Upper lobe of right lung (tissue), 1 donor: Measurements from ENCODE around the gene SLC46A2. TPM values are rescaled to one million over a fixed set of nuclear protein-coding genes. Genes with fewer than 3 reads are reported as not detected.

Experiments
- ATAC-seq: fragments of 200-7000 bp; cut with Tn5 transposase; one replicate; pipeline ENCODE4 v1.9.1; 2020; ENCODE audit warnings: mild to moderate bottlenecking, moderate library complexity
- DNase-seq: peaks from one replicate; pipeline ENCODE4 v3.0.0-alpha.2; 2020
- H3K27ac ChIP-seq: fragments of 200-600 bp; one replicate; pipeline ENCODE4 v1.8.0; 2022
- H3K27me3 ChIP-seq: fragments of 200-600 bp; one replicate; pipeline ENCODE4 v1.8.0; 2022; ENCODE audit warnings: mild to moderate bottlenecking
- H3K36me3 ChIP-seq: fragments of 200-600 bp; one replicate; pipeline ENCODE4 v1.8.0; 2022
- H3K4me1 ChIP-seq: fragments of 200-600 bp; one replicate; pipeline ENCODE4 v1.8.0; 2022
- H3K4me3 ChIP-seq: fragments of 200-600 bp; one replicate; pipeline ENCODE4 v1.8.0; 2022; ENCODE audit warnings: mild to moderate bottlenecking
- H3K9me3 ChIP-seq: fragments of 200-600 bp; one replicate; pipeline ENCODE4 v1.8.0; 2022
- intact Hi-C: fragments of 100-400 bp; cut with DNase I; formaldehyde crosslinking; loops from one replicate; pipeline ENCODE4 v1.11.0; 2022
- total RNA-seq: library from RNA; stranded (reverse); fragmentation: NEBNext Ultra II Directional; extraction: Animal tissue kit (Norgen Biotek cat#: 25700); gene quantifications from one replicate; pipeline ENCODE4 v1.2.1, GENCODE V29; 2021
- TF ChIP-seq, protein P1 (sequence below): fragments of 200-600 bp; IDR thresholded peaks from one replicate; pipeline ENCODE4 v1.8.0; 2022; ENCODE audit warnings: antibody characterized with exemption
- donor health status: DM: no; HTN: yes; CAD: no; lungs with severe emphysema.

Gene SLC46A2
- total RNA-seq, 1 donor from 2014 or later: 17.0 TPM

DNA sequence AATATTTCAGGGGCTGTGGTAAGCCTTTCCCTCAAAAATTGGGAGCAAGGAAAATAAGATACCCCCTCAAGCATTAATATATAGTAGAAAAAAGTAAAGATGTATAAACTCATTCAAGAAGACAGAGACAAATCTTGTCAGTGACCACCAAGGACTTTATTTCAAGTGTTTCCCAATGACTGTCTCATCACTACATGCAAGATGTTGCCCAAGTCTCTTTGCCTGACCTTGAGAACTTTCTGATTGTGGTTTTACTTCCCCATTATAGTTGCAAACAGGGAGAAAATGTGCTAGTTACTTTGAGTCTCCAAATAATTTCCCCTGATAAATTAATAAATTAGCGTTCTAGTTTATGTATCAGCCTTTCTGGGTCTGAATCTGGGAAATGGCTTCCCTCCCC lies 4.0 kb upstream of the SLC46A2 start:
- no peak for ATAC-seq
- H3K4me1 ChIP-seq: peaks cover 23% of the 10 kb centered on the region
- H3K36me3 ChIP-seq: no peaks in the 10 kb centered on the region
- no peaks in the 10 kb centered on the region for H3K9me3 ChIP-seq
- TF ChIP-seq, protein P1, sequence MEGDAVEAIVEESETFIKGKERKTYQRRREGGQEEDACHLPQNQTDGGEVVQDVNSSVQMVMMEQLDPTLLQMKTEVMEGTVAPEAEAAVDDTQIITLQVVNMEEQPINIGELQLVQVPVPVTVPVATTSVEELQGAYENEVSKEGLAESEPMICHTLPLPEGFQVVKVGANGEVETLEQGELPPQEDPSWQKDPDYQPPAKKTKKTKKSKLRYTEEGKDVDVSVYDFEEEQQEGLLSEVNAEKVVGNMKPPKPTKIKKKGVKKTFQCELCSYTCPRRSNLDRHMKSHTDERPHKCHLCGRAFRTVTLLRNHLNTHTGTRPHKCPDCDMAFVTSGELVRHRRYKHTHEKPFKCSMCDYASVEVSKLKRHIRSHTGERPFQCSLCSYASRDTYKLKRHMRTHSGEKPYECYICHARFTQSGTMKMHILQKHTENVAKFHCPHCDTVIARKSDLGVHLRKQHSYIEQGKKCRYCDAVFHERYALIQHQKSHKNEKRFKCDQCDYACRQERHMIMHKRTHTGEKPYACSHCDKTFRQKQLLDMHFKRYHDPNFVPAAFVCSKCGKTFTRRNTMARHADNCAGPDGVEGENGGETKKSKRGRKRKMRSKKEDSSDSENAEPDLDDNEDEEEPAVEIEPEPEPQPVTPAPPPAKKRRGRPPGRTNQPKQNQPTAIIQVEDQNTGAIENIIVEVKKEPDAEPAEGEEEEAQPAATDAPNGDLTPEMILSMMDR: no peak
- intact Hi-C loops: loop anchor here (10.0 kb wide), 1 partner anchor 50 kb away; no protein-coding TSS in a partner anchor
- H3K27me3 ChIP-seq: peaks cover 12% of the 10 kb centered on the region
- no peak overlapping the region for H3K4me3 ChIP-seq
- DNase-seq: no peak
- peak overlapping the region; percentile 47 for H3K27ac ChIP-seq

DNA sequence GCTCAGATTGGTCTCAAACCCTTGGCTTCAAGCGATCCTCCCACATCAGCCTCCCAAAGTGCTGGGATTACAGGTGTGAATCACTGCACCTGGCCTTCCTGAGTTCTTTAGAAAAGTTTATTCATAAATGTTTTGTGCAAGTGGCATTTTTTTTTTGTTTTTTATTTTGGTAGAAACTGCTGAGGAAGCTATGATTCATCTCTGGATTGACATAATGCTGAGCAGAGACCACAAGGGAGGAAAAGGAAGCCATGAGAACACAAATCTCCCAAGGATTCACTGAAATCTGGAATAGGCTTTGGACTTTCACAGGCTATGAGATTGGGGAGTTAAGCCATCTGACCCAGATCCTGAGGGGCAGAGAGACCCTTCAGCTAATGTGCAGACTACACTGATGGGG lies 3.4 kb upstream of the SLC46A2 start:
- Histone ChIP-seq H3K4me3 (no peak overlapping the region), H3K27ac (peak overlapping the region; percentile 47), H3K36me3 (no peaks in the 10 kb centered on the region), H3K9me3 (no peaks in the 10 kb centered on the region), H3K4me1 (peaks cover 23% of the 10 kb centered on the region), H3K27me3 (peaks cover 12% of the 10 kb centered on the region)
- intact Hi-C loops: loop anchor here (10.0 kb wide), 1 partner anchor 49 kb away; no protein-coding TSS in a partner anchor
- ATAC-seq: no peak
- TF ChIP-seq, protein P1: no peak
- DNase-seq: no peak

DNA sequence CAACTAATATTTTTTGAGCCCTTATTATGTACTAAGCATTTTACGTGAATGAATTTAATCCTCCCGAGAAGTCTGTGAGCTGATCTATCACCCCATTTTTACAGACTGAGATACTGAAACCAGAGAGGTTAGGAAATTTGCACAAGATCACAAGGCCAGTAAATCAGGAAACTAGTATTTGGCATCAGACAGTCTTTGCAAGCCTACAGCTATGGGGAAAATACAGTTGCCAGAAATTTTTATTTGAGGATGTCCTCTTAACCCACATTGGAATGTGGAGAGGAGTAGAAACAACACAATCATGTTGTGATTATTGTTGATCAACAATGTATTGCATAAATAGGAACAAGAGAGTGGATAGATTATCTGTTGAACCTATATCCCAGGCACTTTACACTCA lies 2.3 kb upstream of the SLC46A2 start:
- ATAC-seq (peak; percentile 13), DNase-seq (no peak)
- Histone ChIP-seq H3K27ac (no peak overlapping the region), H3K36me3 (no peaks in the 10 kb centered on the region), H3K4me3 (no peak overlapping the region), H3K27me3 (peaks cover 12% of the 10 kb centered on the region), H3K9me3 (no peaks in the 10 kb centered on the region), H3K4me1 (peaks cover 23% of the 10 kb centered on the region)
- intact Hi-C loops: loop anchor here (10.0 kb wide), 1 partner anchor 48 kb away; no protein-coding TSS in a partner anchor
- TF ChIP-seq, protein P1: no peak

DNA sequence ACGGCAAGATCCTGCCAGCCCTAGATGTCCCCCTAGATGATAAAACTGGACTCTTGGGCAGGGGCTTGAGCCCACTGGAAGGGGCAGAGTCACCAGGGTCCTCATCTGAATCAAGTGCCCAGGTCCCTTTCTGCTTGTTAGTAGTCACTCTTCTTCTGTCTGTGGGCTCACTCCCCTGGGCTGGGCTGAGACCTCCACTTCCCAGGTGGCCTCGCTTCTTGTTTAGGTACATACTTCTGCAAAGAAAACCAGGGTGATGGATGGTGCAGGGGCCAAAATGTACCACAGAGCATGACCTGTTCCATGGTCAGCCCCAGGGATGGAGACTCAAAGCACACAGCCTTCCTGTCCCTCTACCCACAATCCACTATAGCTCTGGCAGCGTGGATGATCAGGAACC lies 845 bp upstream of the SLC46A2 start:
- TF ChIP-seq, protein P1: no peak
- no peak for ATAC-seq
- Histone ChIP-seq H3K36me3 (no peaks in the 10 kb centered on the region), H3K27me3 (peaks cover 12% of the 10 kb centered on the region), H3K9me3 (no peaks in the 10 kb centered on the region), H3K4me1 (peaks cover 23% of the 10 kb centered on the region), H3K4me3 (no peak overlapping the region), H3K27ac (peak overlapping the region; percentile 66)
- no peak for DNase-seq
- intact Hi-C loops: loop anchor here (10.0 kb wide), 1 partner anchor 47 kb away; no protein-coding TSS in a partner anchor

DNA sequence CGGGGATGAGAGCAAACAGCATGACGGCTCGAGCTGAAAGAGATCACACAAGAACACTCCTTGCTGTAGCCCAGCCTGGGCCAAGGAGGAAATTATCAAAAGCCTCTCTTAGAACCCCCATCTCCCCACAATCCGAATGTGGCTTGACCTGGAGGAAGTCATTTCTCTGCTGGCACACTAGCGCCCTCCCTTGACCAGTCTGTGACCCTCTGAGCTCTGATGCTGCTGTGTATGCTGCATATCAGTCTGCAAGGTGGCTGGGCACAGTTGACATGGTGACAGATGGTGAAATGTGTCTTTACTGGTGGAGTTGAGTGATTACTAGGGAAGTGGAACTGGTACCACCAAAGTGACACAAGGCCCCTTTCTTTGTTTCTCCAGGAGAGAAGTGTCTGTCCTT lies 3.3 kb downstream of the SLC46A2 start:
- H3K36me3 ChIP-seq: no peaks in the 10 kb centered on the region
- no peak overlapping the region for H3K4me3 ChIP-seq
- intact Hi-C loops: no loop called here
- H3K27me3 ChIP-seq: peaks cover 12% of the 10 kb centered on the region
- TF ChIP-seq, protein P1: peak; percentile 37
- DNase-seq: no peak
- H3K27ac ChIP-seq: no peak overlapping the region
- H3K9me3 ChIP-seq: no peaks in the 10 kb centered on the region
- peaks cover 16% of the 10 kb centered on the region for H3K4me1 ChIP-seq
- ATAC-seq: peak; percentile 69

DNA sequence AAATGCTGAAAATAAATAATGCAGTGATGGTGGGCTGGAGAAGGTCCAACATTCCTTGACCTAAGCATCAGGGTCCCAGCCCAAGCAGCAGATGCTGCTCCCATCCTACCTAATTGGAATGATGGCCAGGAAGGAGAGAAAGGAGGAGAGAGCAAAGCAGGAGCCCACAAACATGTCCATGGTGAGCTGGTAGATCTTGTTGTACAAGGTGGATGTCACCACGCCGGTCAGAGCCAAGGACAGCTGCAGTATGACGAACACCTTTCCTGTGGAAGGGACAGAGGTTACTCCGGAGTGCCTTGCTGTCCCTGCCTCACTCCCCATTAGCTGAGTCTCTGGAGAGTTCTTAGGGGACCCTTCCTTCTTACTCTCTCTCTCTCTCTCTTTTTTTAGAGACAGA lies 4.3 kb downstream of the SLC46A2 start:
- ATAC-seq (no peak), DNase-seq (no peak)
- H3K4me1 ChIP-seq: peaks cover 16% of the 10 kb centered on the region
- H3K27me3 ChIP-seq: peaks cover 12% of the 10 kb centered on the region
- H3K27ac ChIP-seq: no peak overlapping the region
- H3K9me3 ChIP-seq: no peaks in the 10 kb centered on the region
- H3K36me3 ChIP-seq: peaks cover 2% of the 10 kb centered on the region
- H3K4me3 ChIP-seq: no peak overlapping the region
- TF ChIP-seq, protein P1: no peak
- intact Hi-C loops: no loop called here
